Right lobe of liver (tissue), 4 donors: ENCODE data around the gene NKAIN2.

Source experiments
- POLR2A ChIP-seq: fragments of 450-650 bp; IDR thresholded peaks from one replicate; pipeline ENCODE4 v1.6.1; 2017; ENCODE audit warnings: antibody characterized with exemption, mild to moderate bottlenecking
- TF ChIP-seq, protein P1 (sequence below), 4 donors: fragments of 200-600 bp in 3 of 4; fragments of 450-650 bp in 1 of 4; IDR thresholded peaks; one replicate each; pipeline versions ENCODE4 v1.5.1 to v1.8.0; 2016 to 2022; ENCODE audit warnings: antibody characterized with exemption in 4 of 4, mild to moderate bottlenecking in 2 of 4
- donor health status: DM: no; HTN: no; CAD: no.
- donor health status: DM: no; HTN: no; CAD: no.
- donor health status: DM: no; HTN: yes; CAD: no.

DNA sequence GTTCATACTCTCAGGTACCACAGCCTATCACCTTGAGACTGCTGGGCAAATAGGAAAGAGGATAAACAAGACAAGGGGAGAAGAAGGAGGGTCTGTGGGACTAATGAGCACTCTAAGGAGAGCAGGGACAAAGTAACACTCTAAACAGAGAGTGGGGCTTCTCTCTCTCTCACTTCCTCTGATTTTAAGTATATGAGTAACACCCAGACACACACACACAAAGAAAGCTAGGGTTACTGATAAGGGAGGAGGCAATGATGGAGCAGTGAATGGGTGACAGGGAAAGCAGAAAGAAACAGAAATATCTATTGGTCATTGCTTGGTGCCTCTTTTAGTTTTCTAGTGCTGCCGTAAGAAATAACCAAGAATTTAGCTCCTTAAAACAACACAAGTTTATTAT is 1062.4 kb downstream of the NKAIN2 start:
- TF ChIP-seq, protein P1, sequence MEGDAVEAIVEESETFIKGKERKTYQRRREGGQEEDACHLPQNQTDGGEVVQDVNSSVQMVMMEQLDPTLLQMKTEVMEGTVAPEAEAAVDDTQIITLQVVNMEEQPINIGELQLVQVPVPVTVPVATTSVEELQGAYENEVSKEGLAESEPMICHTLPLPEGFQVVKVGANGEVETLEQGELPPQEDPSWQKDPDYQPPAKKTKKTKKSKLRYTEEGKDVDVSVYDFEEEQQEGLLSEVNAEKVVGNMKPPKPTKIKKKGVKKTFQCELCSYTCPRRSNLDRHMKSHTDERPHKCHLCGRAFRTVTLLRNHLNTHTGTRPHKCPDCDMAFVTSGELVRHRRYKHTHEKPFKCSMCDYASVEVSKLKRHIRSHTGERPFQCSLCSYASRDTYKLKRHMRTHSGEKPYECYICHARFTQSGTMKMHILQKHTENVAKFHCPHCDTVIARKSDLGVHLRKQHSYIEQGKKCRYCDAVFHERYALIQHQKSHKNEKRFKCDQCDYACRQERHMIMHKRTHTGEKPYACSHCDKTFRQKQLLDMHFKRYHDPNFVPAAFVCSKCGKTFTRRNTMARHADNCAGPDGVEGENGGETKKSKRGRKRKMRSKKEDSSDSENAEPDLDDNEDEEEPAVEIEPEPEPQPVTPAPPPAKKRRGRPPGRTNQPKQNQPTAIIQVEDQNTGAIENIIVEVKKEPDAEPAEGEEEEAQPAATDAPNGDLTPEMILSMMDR (IDR thresholded peaks at IDR 0.05): no peak
- no peak for TF ChIP-seq POLR2A
